ENCODE data around the gene DDX3X. TPM values are rescaled to one million over a fixed set of nuclear protein-coding genes. Genes with fewer than 3 reads are reported as not detected.

Gene DDX3X
- total and polyA plus RNA-seq, 10 of the 15 experiments (the other 5 are each of a cell fraction or from before 2014, with no cell fraction given) = 52.0 to 283 (median 172) TPM

GRCh38 chrX:41350150-41350975 is 16.4 kb downstream of the DDX3X start (continued):
- TF ChIP-seq BCL3 (IDR thresholded peaks at IDR 0.05; ENCODE audit: borderline replicate concordance, insufficient read depth, low read depth, low read length, poor library complexity, severe bottlenecking) = peak; percentile 57
- no peak for TF ChIP-seq CBX3 (IDR thresholded peaks at IDR 0.05; ENCODE audit: borderline replicate concordance, low read depth)
- no peak for TF ChIP-seq ZNF217 (IDR thresholded peaks at IDR 0.05)
- TF ChIP-seq SMARCA5 (IDR thresholded peaks at IDR 0.05) = no peak
- no peak for TF ChIP-seq FOXK2 (IDR thresholded peaks at IDR 0.05)
- TF ChIP-seq ZBED1 (IDR thresholded peaks at IDR 0.05; ENCODE audit: borderline replicate concordance) = 0 out of 2 replicates have a peak, but pooled peaks have one; percentile 52
- TF ChIP-seq MYB (IDR thresholded peaks at IDR 0.05; ENCODE audit: borderline replicate concordance, low read depth, low read length) = no peak
- no peak for TF ChIP-seq NBN (IDR thresholded peaks at IDR 0.05)
- TF ChIP-seq RELB (IDR thresholded peaks at IDR 0.05; ENCODE audit: low read depth) = no peak
- TF ChIP-seq POLR2A (IDR thresholded peaks at IDR 0.05; ENCODE audit: low read depth, low read length) = peak; percentile 74

Data from GM12878 (cell line).